NOMO-1 treated with DMSO at 0.1 percent for 48 hours (cell line): Measurements from ENCODE around the gene AUNIP.

Experiments used
- DNase-seq: peaks from one replicate; lab custom pipeline; 2025; ENCODE audit not compliant: unreplicated experiment; lab: John Stamatoyannopoulos, UW

Gene AUNIP

GRCh38 chr1:25858906-25859789 is at the start of gene AUNIP:
TSS of gene AUNIP (minus strand) at chr1:25859457. CDS start at chr1:25859357, 100 bp downstream.
- peak; percentile 87 for DNase-seq

- no peak for DNase-seq
Measured at GRCh38 chr1:25909040-25909439, 49.8 kb upstream of the AUNIP start.

GRCh38 chr1:25908161-25908560 is 48.9 kb upstream of the AUNIP start:
- DNase-seq = no peak

- no peak for DNase-seq
Measured at GRCh38 chr1:25907601-25908000, 48.3 kb upstream of the AUNIP start.

- no peak for DNase-seq
Measured at GRCh38 chr1:25906644-25907300, 47.5 kb upstream of the AUNIP start.

- peak; percentile 89 for DNase-seq
Measured at GRCh38 chr1:25905680-25906643, 46.7 kb upstream of the AUNIP start, which contains the start of gene STMN1. TSS of gene STMN1 (minus strand) at chr1:25906419. CDS start at chr1:25904676, 1,743 bp downstream.

GRCh38 chr1:25904943-25905679 is 45.9 kb upstream of the AUNIP start:
- peak; percentile 88 for DNase-seq

- DNase-seq = no peak
Measured at GRCh38 chr1:25903986-25904385, 44.7 kb upstream of the AUNIP start.

GRCh38 chr1:25902462-25902861 is 43.2 kb upstream of the AUNIP start:
- DNase-seq = no peak

- DNase-seq = no peak
Measured at GRCh38 chr1:25900219-25900618, 41.0 kb upstream of the AUNIP start.

GRCh38 chr1:25899792-25900191 is 40.5 kb upstream of the AUNIP start:
- no peak for DNase-seq

GRCh38 chr1:25898223-25899015 is 39.2 kb upstream of the AUNIP start:
- DNase-seq = no peak

- DNase-seq = no peak
Measured at GRCh38 chr1:25897754-25898153, 38.5 kb upstream of the AUNIP start.

- DNase-seq = no peak
Measured at GRCh38 chr1:25896266-25896665, 37.0 kb upstream of the AUNIP start.

GRCh38 chr1:25895365-25895990 is 36.2 kb upstream of the AUNIP start:
- peak; percentile 90 for DNase-seq

- no peak for DNase-seq
Measured at GRCh38 chr1:25893116-25893515, 33.9 kb upstream of the AUNIP start.

GRCh38 chr1:25891606-25892005 is 32.3 kb upstream of the AUNIP start:
- no peak for DNase-seq

GRCh38 chr1:25890239-25891034 is 31.2 kb upstream of the AUNIP start:
- no peak for DNase-seq
